ENCODE results near the gene BMP7.

Gene BMP7

GRCh38 chr20:57138198-57138995, 128.0 kb downstream of the BMP7 start:
- no peak for DNase-seq (ENCODE audit: low read depth, low spot score)

GRCh38 chr20:57137676-57138075, 128.8 kb downstream of the BMP7 start:
- H3K27ac ChIP-seq, result no peak overlapping the region

More at GRCh38 chr20:57138198-57138995, 128.0 kb downstream of the BMP7 start:
- H3K27ac ChIP-seq, result no peak overlapping the region

GRCh38 chr20:57136734-57137133, 129.7 kb downstream of the BMP7 start:
- no peak for DNase-seq (ENCODE audit: low read depth, low spot score)
- no peak overlapping the region for H3K27ac ChIP-seq

More at GRCh38 chr20:57137676-57138075, 128.8 kb downstream of the BMP7 start:
- DNase-seq (ENCODE audit: low read depth, low spot score), result no peak

- H3K27ac ChIP-seq, result no peak overlapping the region
- no peak for DNase-seq (ENCODE audit: low read depth, low spot score)
Measured at GRCh38 chr20:57135875-57136274, 130.6 kb downstream of the BMP7 start.

GRCh38 chr20:57134804-57135203, 131.6 kb downstream of the BMP7 start:
- H3K27ac ChIP-seq, result no peak overlapping the region
- no peak for DNase-seq (ENCODE audit: low read depth, low spot score)

- H3K27ac ChIP-seq, result no peak overlapping the region
- DNase-seq (ENCODE audit: low read depth, low spot score), result no peak
Measured at GRCh38 chr20:57133926-57134650, 132.4 kb downstream of the BMP7 start.

- DNase-seq (ENCODE audit: low read depth, low spot score), result no peak
- no peak overlapping the region for H3K27ac ChIP-seq
Measured at GRCh38 chr20:57131601-57132391, 134.6 kb downstream of the BMP7 start.

- no peak overlapping the region for H3K27ac ChIP-seq
Measured at GRCh38 chr20:57131077-57131476, 135.4 kb downstream of the BMP7 start.

GRCh38 chr20:57130160-57130772, 136.2 kb downstream of the BMP7 start:
- no peak overlapping the region for H3K27ac ChIP-seq
- no peak for DNase-seq (ENCODE audit: low read depth, low spot score)

More at GRCh38 chr20:57131077-57131476, 135.4 kb downstream of the BMP7 start:
- no peak for DNase-seq (ENCODE audit: low read depth, low spot score)

- DNase-seq (ENCODE audit: low read depth, low spot score), result no peak
- H3K27ac ChIP-seq, result no peak overlapping the region
Measured at GRCh38 chr20:57129303-57129702, 137.1 kb downstream of the BMP7 start.

GRCh38 chr20:57128044-57128757, 138.2 kb downstream of the BMP7 start:
- H3K27ac ChIP-seq, result no peak overlapping the region

GRCh38 chr20:57126481-57127092, 139.9 kb downstream of the BMP7 start:
- no peak for DNase-seq (ENCODE audit: low read depth, low spot score)

More at GRCh38 chr20:57128044-57128757, 138.2 kb downstream of the BMP7 start:
- no peak for DNase-seq (ENCODE audit: low read depth, low spot score)

GRCh38 chr20:57124800-57125517, 141.5 kb downstream of the BMP7 start:
- H3K27ac ChIP-seq, result no peak overlapping the region

More at GRCh38 chr20:57126481-57127092, 139.9 kb downstream of the BMP7 start:
- no peak overlapping the region for H3K27ac ChIP-seq

GRCh38 chr20:57124366-57124765, 142.1 kb downstream of the BMP7 start:
- H3K27ac ChIP-seq, result no peak overlapping the region
- no peak for DNase-seq (ENCODE audit: low read depth, low spot score)

More at GRCh38 chr20:57124800-57125517, 141.5 kb downstream of the BMP7 start:
- DNase-seq (ENCODE audit: low read depth, low spot score), result no peak

- no peak overlapping the region for H3K27ac ChIP-seq
- no peak for DNase-seq (ENCODE audit: low read depth, low spot score)
Measured at GRCh38 chr20:57123504-57123903, 142.9 kb downstream of the BMP7 start.

- no peak for DNase-seq (ENCODE audit: low read depth, low spot score)
- no peak overlapping the region for H3K27ac ChIP-seq
Measured at GRCh38 chr20:57122536-57123489, 143.6 kb downstream of the BMP7 start.

GRCh38 chr20:57118964-57119363, 147.5 kb downstream of the BMP7 start:
- DNase-seq (ENCODE audit: low read depth, low spot score), result no peak
- H3K27ac ChIP-seq, result no peak overlapping the region

All from epithelial cell of prostate (primary cell).